LNCAP (cell line): ENCODE measurements around the gene LLGL1.
A peak's percentile ranks its signal among the peaks of the same experiment; 100 is the strongest.

Experiments used
- CTCF ChIP-seq: fragments of 450-650 bp; IDR thresholded peaks from 2 replicates; pipeline ENCODE4 v1.5.1; 2017; ENCODE audit warnings: mild to moderate bottlenecking

LLGL1 gene

GRCh38 chr17:18186627-18186982, 38.8 kb upstream of the LLGL1 start:
- TF ChIP-seq CTCF = no peak

GRCh38 chr17:18187226-18187625, 38.2 kb upstream of the LLGL1 start:
- TF ChIP-seq CTCF = no peak

- TF ChIP-seq CTCF = no peak
Observed at GRCh38 chr17:18187821-18188761, 37.3 kb upstream of the LLGL1 start.

- no peak for TF ChIP-seq CTCF
Observed at GRCh38 chr17:18190628-18191235, 34.7 kb upstream of the LLGL1 start.

GRCh38 chr17:18191236-18191667, 34.2 kb upstream of the LLGL1 start:
- no peak for TF ChIP-seq CTCF

- peak; percentile 17; the same call in 1 of the 2 replicates for TF ChIP-seq CTCF
Observed at GRCh38 chr17:18191967-18192366, 33.5 kb upstream of the LLGL1 start.

- no peak for TF ChIP-seq CTCF
Observed at GRCh38 chr17:18194394-18194793, 31.0 kb upstream of the LLGL1 start.
